ENCODE results near the gene KRTAP10-10.
"Not testable (repeated sequence)": the region's sequence is repeated elsewhere in the genome, so short reads cannot be mapped to it uniquely, and the experiment has no call there.

Gene KRTAP10-10

GRCh38 chr21:44626673-44627143 lies 10.4 kb upstream of the KRTAP10-10 start, which contains the start of gene KRTAP10-9:
KRTAP10-9 (plus strand) TSS chr21:44627093; CDS start chr21:44627172, 79 bp downstream.
- DNase-seq (ENCODE audit: low spot score) = no peak

- DNase-seq (ENCODE audit: low spot score) = not testable (repeated sequence)
Observed at GRCh38 chr21:44627181-44627822, 9.9 kb upstream of the KRTAP10-10 start.

GRCh38 chr21:44627831-44628233 lies 9.3 kb upstream of the KRTAP10-10 start:
- not testable (repeated sequence) for DNase-seq (ENCODE audit: low spot score)

- DNase-seq (ENCODE audit: low spot score) = no peak
Observed at GRCh38 chr21:44628707-44629391, 8.3 kb upstream of the KRTAP10-10 start.

GRCh38 chr21:44630440-44630839 lies 6.7 kb upstream of the KRTAP10-10 start:
- DNase-seq (ENCODE audit: low spot score) = no peak

GRCh38 chr21:44632067-44632466 lies 5.1 kb upstream of the KRTAP10-10 start:
- DNase-seq (ENCODE audit: low spot score) = no peak

- no peak for DNase-seq (ENCODE audit: low spot score)
Observed at GRCh38 chr21:44636209-44637017, 743 bp upstream of the KRTAP10-10 start.

GRCh38 chr21:44637851-44638348 lies 744 bp downstream of the KRTAP10-10 start:
- not testable (repeated sequence) for DNase-seq (ENCODE audit: low spot score)

GRCh38 chr21:44638506-44639330 lies 1.6 kb downstream of the KRTAP10-10 start:
- DNase-seq (ENCODE audit: low spot score) = not testable (repeated sequence)

GRCh38 chr21:44639331-44639655 lies 2.1 kb downstream of the KRTAP10-10 start:
- no peak for DNase-seq (ENCODE audit: low spot score)

GRCh38 chr21:44640761-44641160 lies 3.6 kb downstream of the KRTAP10-10 start:
- DNase-seq (ENCODE audit: low spot score) = no peak

GRCh38 chr21:44643741-44644310 lies 6.7 kb downstream of the KRTAP10-10 start:
- no peak for DNase-seq (ENCODE audit: low spot score)

GRCh38 chr21:44644878-44645277 lies 7.7 kb downstream of the KRTAP10-10 start:
- no peak for DNase-seq (ENCODE audit: low spot score)

- not testable (repeated sequence) for DNase-seq (ENCODE audit: low spot score)
Observed at GRCh38 chr21:44646366-44647221, 9.4 kb downstream of the KRTAP10-10 start, which contains the start of gene KRTAP10-11. KRTAP10-11 (plus strand) TSS chr21:44646414; CDS start chr21:44646459, 45 bp downstream.

GRCh38 chr21:44647222-44647552 lies 10.0 kb downstream of the KRTAP10-10 start:
- DNase-seq (ENCODE audit: low spot score) = no peak

GRCh38 chr21:44648557-44649311 lies 11.6 kb downstream of the KRTAP10-10 start:
- DNase-seq (ENCODE audit: low spot score) = no peak

- no peak for DNase-seq (ENCODE audit: low spot score)
Observed at GRCh38 chr21:44649521-44650100, 12.5 kb downstream of the KRTAP10-10 start.

- DNase-seq (ENCODE audit: low spot score) = no peak
Observed at GRCh38 chr21:44650265-44650972, 13.3 kb downstream of the KRTAP10-10 start.
